K562 (cell line): ENCODE results near the gene FAM20C. TPM values are rescaled to one million over a fixed set of nuclear protein-coding genes. Genes with fewer than 3 reads are reported as not detected.

Experiments
- ATAC-seq: fragments of 200-7000 bp; cut with Tn5 transposase; 3 replicates; pipeline ENCODE4 v1.9.1; 2020; ENCODE audit warnings: moderate library complexity
- BruUV-seq: library from RNA; stranded (reverse); fragments of 400-500 nt; replicated peaks from 2 replicates; lab custom pipeline; 2021; lab: Mats Ljungman, UMichigan
- CTCF ChIA-PET: fragments of 300-600 bp; formaldehyde crosslinking; extraction: SDS; loops from one replicate; lab custom pipeline; 2021; ENCODE audit warnings: low intra/inter-chr PET ratio; lab: Yijun Ruan, JAX
- POLR2A ChIA-PET: fragments of 300-600, 350-650 bp; sonication (Branson Sonifier 250); formaldehyde crosslinking; extraction: SDS; loops from one replicate; lab custom pipeline; 2021; ENCODE audit warnings: antibody characterized with exemption, inconsistent platforms; lab: Yijun Ruan, JAX
- DNase-seq, 4 experiments: peaks; one replicate each; pipeline versions ENCODE4 v3.0.0 to v3.0.0-alpha.2; 2011 to 2018; ENCODE audit warnings: low spot score in 3 of 4, mixed read lengths in 3 of 4; ENCODE audit errors: extremely low read depth in 1 of 4
- FAIRE-seq: peaks from 2 replicates; lab custom pipeline; 2011; peaks lifted over from hg19 to GRCh38; lab: Jason Lieb, UNC
- H2AFZ ChIP-seq: 2 replicates; pipeline ENCODE4 v1.6.0; 2011; ENCODE audit warnings: low read depth, low read length, control low read depth, inconsistent platforms
- H3K27ac ChIP-seq: fragments of 200-600 bp; 3 replicates; pipeline ENCODE4 v1.8.0; 2011; ENCODE audit warnings: low read depth, mild to moderate bottlenecking, control low read depth, inconsistent platforms, low read length, moderate library complexity, mixed read lengths; ENCODE audit errors: extremely low read depth
- H3K27me3 ChIP-seq, 2 experiments: fragments of 300-600 bp in 1 of 2; 2 replicates in 1 of 2; 3 replicates in 1 of 2; pipeline versions ENCODE4 v1.6.0 to v1.8.0; 2011; ENCODE audit warnings: inconsistent platforms in 2 of 2, low read length in 2 of 2, mild to moderate bottlenecking in 1 of 2, mixed read lengths in 1 of 2, moderate library complexity in 1 of 2; ENCODE audit not compliant: control insufficient read depth in 2 of 2, insufficient read depth in 2 of 2
- H3K36me3 ChIP-seq: fragments of 300-600 bp; 3 replicates; pipeline ENCODE4 v1.8.0; 2011; ENCODE audit warnings: mild to moderate bottlenecking, low read length, inconsistent platforms; ENCODE audit not compliant: control insufficient read depth, insufficient read depth
- H3K4me1 ChIP-seq, 2 experiments: fragments of 200-600 bp in 1 of 2; replicated peaks in 1 of 2; 2 replicates in 1 of 2; 3 replicates in 1 of 2; pipeline versions ENCODE4 v1.5.1 to v1.8.0; 2011; ENCODE audit warnings: inconsistent platforms in 2 of 2, low read length in 2 of 2, mild to moderate bottlenecking in 1 of 2, mixed read lengths in 1 of 2, moderate library complexity in 1 of 2; ENCODE audit not compliant: control insufficient read depth in 2 of 2, insufficient read depth in 2 of 2
- H3K4me2 ChIP-seq: 2 replicates; pipeline ENCODE4 v1.6.1; 2011; ENCODE audit warnings: low read length, control low read depth, inconsistent platforms, mixed read lengths; ENCODE audit not compliant: insufficient read depth
- H3K4me3 ChIP-seq: fragments of 200-600 bp; sonication (generic), shearing (Covaris generic); 2 replicates; pipeline ENCODE4 v1.5.1; 2016; ENCODE audit warnings: control low read depth, inconsistent platforms
- H3K79me2 ChIP-seq: fragments of 200-600 bp; 3 replicates; pipeline ENCODE4 v1.8.0; 2011; ENCODE audit warnings: low read length, inconsistent platforms; ENCODE audit not compliant: control insufficient read depth, insufficient read depth
- H3K9ac ChIP-seq, 2 experiments: 2 replicates each; pipeline versions ENCODE4 v1.6.0 to v1.6.1; 2011; ENCODE audit warnings: low read depth in 2 of 2, low read length in 2 of 2, control low read depth in 1 of 2, inconsistent platforms in 1 of 2, mild to moderate bottlenecking in 1 of 2, mixed read lengths in 1 of 2; ENCODE audit not compliant: insufficient read depth in 1 of 2
- H3K9me1 ChIP-seq: one replicate; pipeline ENCODE4 v1.6.0; 2011; ENCODE audit warnings: inconsistent platforms, mild to moderate bottlenecking, low read length, moderate library complexity; ENCODE audit not compliant: control insufficient read depth, insufficient read depth
- H3K9me3 ChIP-seq: replicated peaks from 2 replicates; pipeline ENCODE4 v1.5.1; 2011; ENCODE audit warnings: low read depth, low read length, inconsistent platforms; ENCODE audit not compliant: control insufficient read depth, insufficient read depth
- H4K20me1 ChIP-seq: replicated peaks from 2 replicates; pipeline ENCODE4 v1.6.1; 2011; ENCODE audit warnings: low read length, inconsistent platforms, mixed read lengths; ENCODE audit not compliant: control insufficient read depth, insufficient read depth
- CBX8 ChIP-seq: fragments of 200-600 bp; sonication (generic); IDR thresholded peaks from 2 replicates; pipeline ENCODE4 v1.6.1; 2012; ENCODE audit warnings: borderline replicate concordance, mixed run types, low read depth, mild to moderate bottlenecking, moderate library complexity, mixed read lengths, low read length, control low read depth, inconsistent platforms; ENCODE audit not compliant: poor library complexity, severe bottlenecking; ENCODE audit errors: extremely low read depth
- CTBP1 ChIP-seq: fragments of 450-650 bp; IDR thresholded peaks from 2 replicates; pipeline ENCODE4 v1.6.1; 2016; ENCODE audit warnings: borderline replicate concordance
- E2F5 ChIP-seq: sonication (generic); formaldehyde crosslinking; IDR thresholded peaks from 2 replicates; pipeline ENCODE4 v1.8.0; 2022; ENCODE audit warnings: mild to moderate bottlenecking, missing genetic modification reagents
- HNRNPL ChIP-seq: fragments of 200-400 bp; formaldehyde crosslinking; IDR thresholded peaks from 2 replicates; pipeline ENCODE4 v1.6.1; 2017; ENCODE audit warnings: low read depth, mild to moderate bottlenecking, low read length
- HOMEZ ChIP-seq: fragments of 250-450 bp; sonication (Bioruptor Pico); IDR thresholded peaks from 2 replicates; pipeline ENCODE4 v1.4.0; 2020; ENCODE audit warnings: mild to moderate bottlenecking, moderate library complexity
- LCOR ChIP-seq: sonication (generic); formaldehyde crosslinking; IDR thresholded peaks from 2 replicates; pipeline ENCODE4 v1.8.0; 2022; ENCODE audit warnings: mild to moderate bottlenecking, missing genetic modification reagents
- NCOA1 ChIP-seq: fragments of 450-650 bp; IDR thresholded peaks from 2 replicates; pipeline ENCODE4 v1.6.1; 2016; ENCODE audit warnings: low read depth
- OTX1 ChIP-seq: fragments of 450-650 bp; formaldehyde crosslinking; IDR thresholded peaks from 2 replicates; pipeline ENCODE4 v1.4.0; 2022; ENCODE audit warnings: mild to moderate bottlenecking
- PML ChIP-seq: IDR thresholded peaks from 2 replicates; pipeline ENCODE4 v1.6.1; 2012; ENCODE audit warnings: low read length, inconsistent platforms
- TBL1XR1 ChIP-seq, 2 experiments: IDR thresholded peaks; 2 replicates each; pipeline ENCODE4 v1.6.1; 2012; ENCODE audit warnings: improper control_type of control experiment in 2 of 2, low read length in 2 of 2, mild to moderate bottlenecking in 1 of 2
- WHSC1 ChIP-seq: IDR thresholded peaks from one replicate; pipeline ENCODE4 v1.6.1; 2012; ENCODE audit warnings: low read length, control low read depth, inconsistent platforms
- WGBS: fragments of 100-300 bp; shearing (Covaris generic); methylation state at CpG from one replicate; pipeline ENCODE4 v1.1.6; 2016; ENCODE audit warnings: low coverage, mixed read lengths; ENCODE audit not compliant: insufficient coverage; ENCODE audit errors: missing lambda C conversion rate; 5-methylcytosine and 5-hydroxymethylcytosine counted together
- in situ Hi-C: fragments of 300-500 bp; cut with MboI; formaldehyde crosslinking; loops from 4 replicates; pipeline ENCODE4 v1.15.0; 2018; ENCODE audit warnings: inconsistent platforms, mixed read lengths
- intact Hi-C: fragments of 100-400 bp; cut with micrococcal nuclease; formaldehyde crosslinking; loops from 2 replicates; pipeline ENCODE4 v1.14.2; 2022
- polyA plus RNA-seq, 8 experiments: library from polyadenylated mRNA; depleted of rRNA in 4 of 8; stranded (reverse) in 5 of 8; unstranded in 3 of 8; fragments of >200 nt; fragmentation: Nextera tagmentation in 2 of 8; fragmentation: Illumina TruSeq in 1 of 8; extraction: Ambion mirVana in 2 of 8; extraction: Trizol in 1 of 8; gene quantifications; 2 replicates each; pipeline versions ENCODE4 v1.2.1 to v1.2.3, GENCODE V29; 2011 to 2014; ENCODE audit warnings: inconsistent platforms in 1 of 8, missing spikeins in 1 of 8
- total RNA-seq, 7 experiments: library from RNA; depleted of rRNA in 6 of 7; stranded (reverse); fragments of >200 nt in 6 of 7; fragmentation: Illumina TruSeq in 2 of 7; extraction: Trizol in 2 of 7; gene quantifications; 2 replicates each; pipeline versions ENCODE4 v1.2.1 to v1.2.3, GENCODE V29; 2011 to 2021; ENCODE audit warnings: low replicate concordance in 1 of 7

The FAM20C gene
- total and polyA plus RNA-seq, 9 of the 15 experiments (the other 6 are each of a cell fraction or from before 2014, with no cell fraction given) = 0.09 TPM; not detected in 8

GRCh38 chr7:253581-254336, 61.4 kb downstream of the FAM20C start (continued):
- no peak for TF ChIP-seq E2F5 (CRISPR knock-in tag)
- peak; percentile 82 for TF ChIP-seq CBX8
- TF ChIP-seq TBL1XR1 (IDR thresholded peaks at IDR 0.05; ENCODE audit: low read length in 2 of 2) = no peak
- TF ChIP-seq NCOA1 = no peak

GRCh38 chr7:254337-255037, 62.1 kb downstream of the FAM20C start:
- H3K9ac ChIP-seq = no peak overlapping the region
- 9% methylated on average over 31 of the region's 31 CpGs for WGBS
- TF ChIP-seq HNRNPL (no peak), LCOR (no peak), WHSC1 (no peak), CBX8 (peak; percentile 55), CTBP1 (no peak), HOMEZ (CRISPR knock-in tag) (no peak), OTX1 (no peak), PML (no peak)

More at GRCh38 chr7:254337-255037, 62.1 kb downstream of the FAM20C start:
- peaks cover 59 to 98% of the 10 kb centered on the region in 2 experiments for H3K27me3 ChIP-seq
- ChIA-PET POLR2A (interaction anchor here (0.9 kb wide), 1 partner anchor 11 kb away, joined by 4 read pairs; no protein-coding TSS in a partner anchor), CTCF (interaction anchor here (0.6 kb wide), 1 partner anchor 201 kb away, joined by 3 read pairs; no protein-coding TSS in a partner anchor)
- intact Hi-C loops (no loop called here), in situ Hi-C loops (no loop called here)
- no TSS peak for BruUV-seq
- no peaks in the 10 kb centered on the region for H3K9me1 ChIP-seq
- no peaks in the 10 kb centered on the region for H3K36me3 ChIP-seq
- H3K79me2 ChIP-seq = no peaks in the 10 kb centered on the region
- no peak overlapping the region for H3K27ac ChIP-seq
- no peak overlapping the region for H2AFZ ChIP-seq
- no peak for FAIRE-seq
- H4K20me1 ChIP-seq = peaks cover 28% of the 10 kb centered on the region
- H3K4me2 ChIP-seq = no peak overlapping the region
- H3K9me3 ChIP-seq = no peaks in the 10 kb centered on the region
- H3K4me1 ChIP-seq = peaks cover 0 to 28% of the 10 kb centered on the region in 2 experiments; a peak in 2 of 5 replicates
- ATAC-seq = no peak
- no peak overlapping the region for H3K4me3 ChIP-seq
- DNase-seq = no peak
